Measurements from ENCODE around the gene DGLUCY. TPM values are rescaled to one million over a fixed set of nuclear protein-coding genes. Genes with fewer than 3 reads are reported as not detected.

The DGLUCY gene
- total and polyA plus RNA-seq, 2 of the 8 experiments (the other 6 are each of a cell fraction or from before 2014, with no cell fraction given) = 24.9 to 31.8 TPM

DNA sequence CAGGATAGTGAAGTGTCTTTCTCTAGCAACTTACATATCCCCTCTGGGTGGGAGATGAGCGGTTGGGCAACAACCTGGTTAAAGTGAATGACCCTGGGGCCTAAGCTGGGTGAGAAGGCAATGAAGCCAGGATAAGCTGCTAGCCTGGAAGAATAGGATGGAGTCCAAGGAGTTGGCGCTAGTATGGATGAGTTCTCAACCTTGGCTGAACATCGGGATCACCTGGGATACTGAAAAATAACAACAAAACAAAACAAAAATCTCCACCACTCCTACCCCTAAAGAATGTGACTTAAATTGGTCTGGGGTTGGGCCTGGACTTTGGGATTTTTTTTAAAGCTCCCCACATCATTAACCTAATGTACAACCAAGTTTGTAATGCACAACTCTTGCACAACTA, 48.6 kb upstream of the DGLUCY start (continued):
- TF ChIP-seq POLR2A (IDR thresholded peaks at IDR 0.05; ENCODE audit: control extremely low read depth in 1 of 2, low read depth in 2 of 2, low read length in 2 of 2) (no peak), ASH2L (IDR thresholded peaks at IDR 0.05; ENCODE audit: low read length) (no peak), SIN3A (conservative IDR thresholded peaks at IDR 0.05 in 1 of 2, IDR thresholded peaks at IDR 0.05 in 1 of 2; ENCODE audit: low read depth in 1 of 2, low read length in 2 of 2) (no peak)
